Transverse colon (tissue), 3 donors: ENCODE data around the gene OSCP1.

Source experiments
- EP300 ChIP-seq: sonication (generic); formaldehyde crosslinking; IDR thresholded peaks from one replicate; pipeline ENCODE4 v1.6.1; 2017; ENCODE audit warnings: antibody characterized with exemption, low read depth
- TF ChIP-seq, protein P1 (sequence below), 5 experiments: fragments of 200-600 bp in 3 of 5; fragments of 450-650 bp in 2 of 5; sonication (generic) in 3 of 5; IDR thresholded peaks; 1 replicate in 2 of 5; 2 replicates in 3 of 5; pipeline ENCODE4 v1.5.1; 2016 to 2017; ENCODE audit warnings: antibody characterized with exemption in 5 of 5, inconsistent platforms in 3 of 5, mild to moderate bottlenecking in 2 of 5, moderate library complexity in 1 of 5

DNA sequence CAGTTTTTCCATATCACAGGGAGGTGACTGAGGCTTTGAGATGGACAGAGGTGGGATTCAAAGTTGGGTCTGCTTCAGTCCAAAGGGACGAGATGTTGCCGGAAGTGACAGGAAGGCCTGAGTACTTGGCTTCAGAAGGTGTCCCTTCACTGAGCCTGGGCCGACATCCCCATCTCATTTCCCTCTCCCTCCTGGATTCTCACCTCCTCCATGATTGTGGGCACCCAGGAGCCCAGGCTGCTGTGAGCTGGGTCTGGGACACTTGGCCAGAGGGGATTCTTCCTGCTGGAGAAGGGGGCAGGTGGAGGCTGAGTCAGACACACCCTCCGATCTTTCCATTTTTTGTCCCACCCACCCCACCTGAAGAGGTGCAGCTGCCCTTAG is 16.8 kb upstream of the OSCP1 start:
- no peak for TF ChIP-seq EP300
- TF ChIP-seq, protein P1, sequence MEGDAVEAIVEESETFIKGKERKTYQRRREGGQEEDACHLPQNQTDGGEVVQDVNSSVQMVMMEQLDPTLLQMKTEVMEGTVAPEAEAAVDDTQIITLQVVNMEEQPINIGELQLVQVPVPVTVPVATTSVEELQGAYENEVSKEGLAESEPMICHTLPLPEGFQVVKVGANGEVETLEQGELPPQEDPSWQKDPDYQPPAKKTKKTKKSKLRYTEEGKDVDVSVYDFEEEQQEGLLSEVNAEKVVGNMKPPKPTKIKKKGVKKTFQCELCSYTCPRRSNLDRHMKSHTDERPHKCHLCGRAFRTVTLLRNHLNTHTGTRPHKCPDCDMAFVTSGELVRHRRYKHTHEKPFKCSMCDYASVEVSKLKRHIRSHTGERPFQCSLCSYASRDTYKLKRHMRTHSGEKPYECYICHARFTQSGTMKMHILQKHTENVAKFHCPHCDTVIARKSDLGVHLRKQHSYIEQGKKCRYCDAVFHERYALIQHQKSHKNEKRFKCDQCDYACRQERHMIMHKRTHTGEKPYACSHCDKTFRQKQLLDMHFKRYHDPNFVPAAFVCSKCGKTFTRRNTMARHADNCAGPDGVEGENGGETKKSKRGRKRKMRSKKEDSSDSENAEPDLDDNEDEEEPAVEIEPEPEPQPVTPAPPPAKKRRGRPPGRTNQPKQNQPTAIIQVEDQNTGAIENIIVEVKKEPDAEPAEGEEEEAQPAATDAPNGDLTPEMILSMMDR (IDR thresholded peaks at IDR 0.05) = no peak
